ENCODE measurements around the gene CYP4F3.

The CYP4F3 gene

GRCh38 chr19:15612342-15612741 is 28.4 kb upstream of the CYP4F3 start:
- no peak for DNase-seq
- no peaks in the 10 kb centered on the region for H3K27me3 ChIP-seq (replicated peaks)
- H3K27ac ChIP-seq, result no peak overlapping the region
- in situ Hi-C loops (cut with HindIII; ENCODE audit: low pct_ligation_motif_present, low sequenced_read_pairs), result no loop called here
- no peak overlapping the region for H3K4me3 ChIP-seq (ENCODE audit: low read depth, low read length)
- H3K36me3 ChIP-seq (replicated peaks), result no peaks in the 10 kb centered on the region
- no peak for TF ChIP-seq CTCF (IDR thresholded peaks at IDR 0.05; ENCODE audit: low read depth, low read length, missing control alignments)

DNA sequence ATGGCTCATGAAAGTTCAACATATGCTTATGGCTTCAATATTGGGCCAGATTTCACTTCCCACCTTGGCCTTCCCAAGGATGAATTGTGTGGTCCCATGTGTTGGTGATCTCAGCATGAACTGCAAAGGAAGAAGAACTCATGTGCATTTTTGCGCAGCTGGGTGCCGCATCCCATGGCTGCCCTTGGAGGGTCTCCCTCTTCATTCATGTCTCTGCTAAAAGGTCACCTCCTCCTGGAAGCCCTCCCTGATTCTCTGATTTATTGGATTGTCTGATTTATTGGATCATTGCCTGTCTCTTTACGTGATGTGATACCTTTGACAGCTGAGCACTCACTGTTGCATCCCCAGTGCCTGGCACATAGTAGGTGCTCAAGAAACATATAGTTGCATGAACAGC is 27.4 kb upstream of the CYP4F3 start:
- in situ Hi-C loops (cut with HindIII; ENCODE audit: low pct_ligation_motif_present, low sequenced_read_pairs), result no loop called here
- no peak overlapping the region for H3K4me3 ChIP-seq (ENCODE audit: low read depth, low read length)
- TF ChIP-seq CTCF (IDR thresholded peaks at IDR 0.05; ENCODE audit: low read depth, low read length, missing control alignments), result no peak
- no peaks in the 10 kb centered on the region for H3K36me3 ChIP-seq (replicated peaks)
- no peak for DNase-seq
- no peak overlapping the region for H3K27ac ChIP-seq
- no peaks in the 10 kb centered on the region for H3K27me3 ChIP-seq (replicated peaks)

GRCh38 chr19:15614507-15615379 is 26.0 kb upstream of the CYP4F3 start, which contains the start of gene CYP4F8:
TSS of gene CYP4F8 (plus strand) at chr19:15615218. CDS start at chr19:15615617, 399 bp downstream.
- no peak for DNase-seq
- in situ Hi-C loops (cut with HindIII; ENCODE audit: low pct_ligation_motif_present, low sequenced_read_pairs), result no loop called here
- no peak within 1 kb of the TSS for H3K27ac ChIP-seq
- TF ChIP-seq CTCF (IDR thresholded peaks at IDR 0.05; ENCODE audit: low read depth, low read length, missing control alignments), result no peak
- H3K27me3 ChIP-seq (replicated peaks), result no peaks in the 10 kb centered on the region
- H3K4me3 ChIP-seq (ENCODE audit: low read depth, low read length), result no peak within 1 kb of the TSS
- H3K36me3 ChIP-seq (replicated peaks), result no peaks in the 10 kb centered on the region

GRCh38 chr19:15615526-15615925 is 25.2 kb upstream of the CYP4F3 start:
- Histone ChIP-seq H3K27ac (no peak overlapping the region), H3K27me3 (replicated peaks) (no peaks in the 10 kb centered on the region), H3K4me3 (ENCODE audit: low read depth, low read length) (no peak overlapping the region), H3K36me3 (replicated peaks) (no peaks in the 10 kb centered on the region)
- DNase-seq, result no peak
- no peak for TF ChIP-seq CTCF (IDR thresholded peaks at IDR 0.05; ENCODE audit: low read depth, low read length, missing control alignments)
- in situ Hi-C loops (cut with HindIII; ENCODE audit: low pct_ligation_motif_present, low sequenced_read_pairs), result no loop called here

DNA sequence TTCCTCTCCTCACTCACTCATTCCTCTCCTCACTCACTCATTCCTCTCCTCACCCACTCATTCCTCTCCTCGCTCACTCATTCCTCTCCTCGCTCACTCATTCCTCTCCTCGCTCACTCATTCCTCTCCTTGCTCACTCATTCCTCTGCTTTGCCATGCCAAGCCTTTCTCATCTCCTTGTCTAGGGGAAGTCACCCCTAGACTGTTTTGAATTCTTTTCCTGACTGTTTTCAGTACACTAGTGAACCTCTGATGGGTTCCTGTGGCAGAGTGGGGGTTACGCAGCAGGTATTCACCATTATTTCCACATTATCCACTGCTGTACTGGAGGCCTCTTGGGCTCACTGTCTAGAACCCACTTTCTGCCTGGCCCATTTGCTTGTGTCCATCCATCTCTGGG is 24.5 kb upstream of the CYP4F3 start:
- no peak for DNase-seq
- Histone ChIP-seq H3K27ac (no peak overlapping the region), H3K27me3 (replicated peaks) (no peaks in the 10 kb centered on the region), H3K36me3 (replicated peaks) (no peaks in the 10 kb centered on the region), H3K4me3 (ENCODE audit: low read depth, low read length) (no peak overlapping the region)
- no peak for TF ChIP-seq CTCF (IDR thresholded peaks at IDR 0.05; ENCODE audit: low read depth, low read length, missing control alignments)
- in situ Hi-C loops (cut with HindIII; ENCODE audit: low pct_ligation_motif_present, low sequenced_read_pairs), result no loop called here
